ACC112 (cell line): ENCODE data around the gene TPRKB.
"Not testable (repeated sequence)": the region's sequence is repeated elsewhere in the genome, so short reads cannot be mapped to it uniquely, and the experiment has no call there.

Experiments used
- H2AFZ ChIP-seq: fragments of 200-600 bp; sonication (generic); one replicate; pipeline ENCODE4 v1.6.0; 2017; ENCODE audit warnings: antibody characterized with exemption, low read length; ENCODE audit not compliant: unreplicated experiment
- H3K27ac ChIP-seq: fragments of 200-600 bp; sonication (generic); 2 replicates; pipeline ENCODE4 v1.5.1; 2014; ENCODE audit warnings: low read depth, mild to moderate bottlenecking, antibody characterized with exemption, low read length, moderate library complexity
- H3K27me3 ChIP-seq: fragments of 200-600 bp; sonication (generic); 2 replicates; pipeline ENCODE4 v1.6.1; 2014; ENCODE audit warnings: mild to moderate bottlenecking, antibody characterized with exemption, low read length, moderate library complexity, mixed read lengths; ENCODE audit not compliant: insufficient read depth
- H3K36me3 ChIP-seq: fragments of 200-600 bp; sonication (generic); 2 replicates; pipeline ENCODE4 v1.6.1; 2016; ENCODE audit warnings: mild to moderate bottlenecking, antibody characterized with exemption, low read length, moderate library complexity, mixed read lengths; ENCODE audit not compliant: insufficient read depth
- H3K4me1 ChIP-seq: fragments of 200-600 bp; sonication (generic); one replicate; pipeline ENCODE4 v1.6.1; 2016; ENCODE audit warnings: low read length, mixed read lengths; ENCODE audit not compliant: insufficient read depth, unreplicated experiment, control insufficient read depth
- H3K4me3 ChIP-seq: fragments of 200-600 bp; sonication (generic); 2 replicates; pipeline ENCODE4 v1.5.1; 2014; ENCODE audit warnings: mild to moderate bottlenecking, low read depth, low read length
- H3K79me2 ChIP-seq: fragments of 200-600 bp; sonication (generic); one replicate; pipeline ENCODE4 v1.6.0; 2016; ENCODE audit warnings: low read length; ENCODE audit not compliant: control insufficient read depth, unreplicated experiment, insufficient read depth

Gene TPRKB

DNA sequence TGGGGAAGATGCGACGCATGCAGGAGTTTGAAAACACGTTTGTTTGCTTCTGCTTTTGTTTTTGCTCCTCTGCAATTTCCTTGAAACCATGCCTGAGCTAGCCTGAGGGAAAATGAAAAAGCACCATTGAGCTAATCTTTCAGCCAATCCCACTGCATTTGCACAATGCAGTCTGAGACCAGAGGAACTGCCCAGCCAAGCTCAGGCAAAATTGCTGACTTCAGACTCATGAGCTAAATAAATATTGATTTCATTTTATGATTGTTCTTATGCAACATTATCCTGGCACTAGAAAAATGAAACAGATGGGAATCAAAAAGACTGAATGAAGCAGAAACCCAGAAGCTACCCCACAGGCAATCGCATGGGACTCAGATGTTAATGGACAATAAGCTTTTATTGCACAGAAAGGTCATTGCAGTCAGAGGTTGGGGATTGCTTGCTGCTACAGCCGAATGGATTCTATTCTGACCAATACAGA is 37.0 kb downstream of the TPRKB start:
- no peaks in the 10 kb centered on the region for H3K4me1 ChIP-seq
- no peak overlapping the region for H3K27ac ChIP-seq
- no peaks in the 10 kb centered on the region for H3K79me2 ChIP-seq
- H3K27me3 ChIP-seq, result peaks cover 24% of the 10 kb centered on the region
- no peaks in the 10 kb centered on the region for H3K36me3 ChIP-seq
- no peak overlapping the region for H3K4me3 ChIP-seq
- no peak overlapping the region for H2AFZ ChIP-seq

DNA sequence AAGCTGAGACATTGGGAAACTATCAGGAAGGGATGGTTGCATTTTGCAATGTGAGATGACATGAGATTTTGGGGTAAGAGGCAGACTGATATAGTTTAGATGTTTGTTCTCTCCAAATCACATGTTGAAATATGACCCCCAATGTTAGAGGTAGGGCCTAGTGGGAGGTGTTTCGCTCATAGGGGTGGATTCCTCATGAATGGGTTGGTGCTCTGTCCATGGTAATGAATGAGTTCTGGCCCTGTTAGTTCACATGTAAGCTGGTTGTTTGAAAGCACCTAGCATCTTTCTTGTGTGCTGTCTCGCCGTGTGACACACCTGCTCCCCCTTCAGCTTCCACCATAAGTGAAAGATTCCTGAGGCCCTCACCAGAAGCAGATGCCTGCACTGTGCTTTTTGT is 37.7 kb downstream of the TPRKB start:
- Histone ChIP-seq H3K27me3 (peaks cover 17% of the 10 kb centered on the region), H3K79me2 (no peaks in the 10 kb centered on the region), H3K36me3 (no peaks in the 10 kb centered on the region), H3K4me1 (no peaks in the 10 kb centered on the region), H3K27ac (no peak overlapping the region), H3K4me3 (no peak overlapping the region), H2AFZ (no peak overlapping the region)

DNA sequence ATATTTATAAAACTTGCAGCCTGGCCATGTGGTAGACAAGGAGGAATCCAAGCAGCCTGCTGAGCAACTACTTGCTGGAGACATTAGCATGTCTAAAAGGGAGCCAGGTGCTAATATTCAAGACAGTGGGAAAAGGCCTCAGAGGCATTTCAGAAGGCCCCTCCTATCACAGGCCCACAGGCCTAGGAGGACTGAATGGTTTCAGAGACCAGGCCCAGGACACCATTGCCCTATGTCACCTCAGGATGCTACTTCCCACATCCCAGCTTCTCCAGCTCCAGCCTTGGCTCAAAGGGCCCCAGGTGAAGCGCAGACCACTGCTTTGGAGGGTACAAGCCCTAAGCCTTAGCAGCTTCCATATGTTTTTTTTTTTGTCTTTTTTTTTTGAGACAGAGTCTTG is 39.0 kb downstream of the TPRKB start:
- Histone ChIP-seq H3K27me3 (peaks cover 16% of the 10 kb centered on the region), H3K4me1 (no peaks in the 10 kb centered on the region), H2AFZ (no peak overlapping the region), H3K36me3 (no peaks in the 10 kb centered on the region), H3K4me3 (no peak overlapping the region), H3K27ac (no peak overlapping the region), H3K79me2 (no peaks in the 10 kb centered on the region)

DNA sequence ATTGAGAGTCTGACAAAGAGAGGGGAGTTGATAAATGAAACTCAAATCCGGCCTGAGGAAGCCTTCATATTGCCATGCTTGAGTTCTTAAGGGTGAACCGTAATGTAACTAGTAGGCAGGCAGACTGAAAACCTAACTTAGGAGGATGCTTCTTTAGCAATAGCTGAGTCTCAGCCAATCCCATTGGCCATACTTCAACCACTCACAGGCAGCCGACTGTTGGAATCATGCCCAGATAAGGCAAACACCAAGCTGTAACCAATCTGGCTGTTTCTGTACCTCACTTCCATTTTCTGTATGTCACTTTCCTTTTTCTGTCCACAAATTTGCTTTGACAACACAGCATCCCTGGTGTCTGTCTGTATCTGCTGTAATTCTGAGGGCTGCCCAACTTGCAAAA is 39.5 kb downstream of the TPRKB start:
- Histone ChIP-seq H3K79me2 (no peaks in the 10 kb centered on the region), H3K4me1 (no peaks in the 10 kb centered on the region), H3K27ac (no peak overlapping the region)

DNA sequence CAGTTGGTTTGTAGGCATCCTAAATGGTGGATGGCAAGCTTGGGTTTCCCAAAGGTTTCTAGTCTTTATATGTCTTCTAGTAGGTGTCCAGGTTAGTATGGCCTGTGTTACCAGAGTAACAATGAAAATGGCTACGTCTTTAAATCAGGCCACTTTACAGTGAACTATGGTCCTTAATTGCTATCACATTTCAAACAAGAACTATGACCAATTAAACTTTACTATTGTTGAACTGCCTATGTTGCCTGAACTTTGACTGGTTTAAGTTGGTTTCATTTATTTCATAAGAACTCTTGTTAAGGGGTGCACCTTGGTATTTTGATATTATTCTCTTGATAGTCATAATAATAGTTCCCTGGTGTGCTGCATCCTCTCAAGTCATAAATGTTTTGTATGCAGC is 40.2 kb downstream of the TPRKB start:
- not testable (repeated sequence) for H3K36me3 ChIP-seq

More for the DNA sequence above, 39.5 kb downstream of the TPRKB start:
- no peak overlapping the region for H2AFZ ChIP-seq
- no peak overlapping the region for H3K4me3 ChIP-seq
- H3K27me3 ChIP-seq, result peaks cover 16% of the 10 kb centered on the region
- no peaks in the 10 kb centered on the region for H3K36me3 ChIP-seq

DNA sequence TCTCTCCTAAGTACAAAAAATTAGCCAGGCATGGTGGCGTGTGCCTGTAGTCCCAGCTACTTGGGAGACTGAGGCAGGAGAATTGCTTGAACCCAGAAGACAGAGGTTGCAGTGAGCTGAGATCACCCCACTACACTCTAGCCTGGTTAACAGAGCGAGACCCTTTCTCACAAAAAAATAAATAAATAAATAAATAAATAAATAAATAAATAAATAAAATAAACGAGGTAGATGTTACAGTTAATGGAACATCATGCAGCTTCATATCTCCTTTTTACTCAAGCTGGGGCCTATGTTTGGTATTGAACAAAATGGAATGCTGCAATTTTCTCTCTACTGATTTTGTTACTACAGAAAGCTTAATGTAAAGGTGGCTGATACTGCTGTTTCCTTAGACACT is 40.6 kb downstream of the TPRKB start:
- not testable (repeated sequence) for H3K36me3 ChIP-seq, H3K4me1 ChIP-seq, H3K27ac ChIP-seq, H2AFZ ChIP-seq, H3K79me2 ChIP-seq, H3K4me3 ChIP-seq
- peaks cover 11% of the 10 kb centered on the region; the same call in 1 of the 2 replicates for H3K27me3 ChIP-seq

More for the DNA sequence above, 40.2 kb downstream of the TPRKB start:
- peaks cover 11% of the 10 kb centered on the region; the same call in 1 of the 2 replicates for H3K27me3 ChIP-seq
- H2AFZ ChIP-seq, H3K27ac ChIP-seq, H3K4me1 ChIP-seq, H3K4me3 ChIP-seq, H3K79me2 ChIP-seq: not testable (repeated sequence)

DNA sequence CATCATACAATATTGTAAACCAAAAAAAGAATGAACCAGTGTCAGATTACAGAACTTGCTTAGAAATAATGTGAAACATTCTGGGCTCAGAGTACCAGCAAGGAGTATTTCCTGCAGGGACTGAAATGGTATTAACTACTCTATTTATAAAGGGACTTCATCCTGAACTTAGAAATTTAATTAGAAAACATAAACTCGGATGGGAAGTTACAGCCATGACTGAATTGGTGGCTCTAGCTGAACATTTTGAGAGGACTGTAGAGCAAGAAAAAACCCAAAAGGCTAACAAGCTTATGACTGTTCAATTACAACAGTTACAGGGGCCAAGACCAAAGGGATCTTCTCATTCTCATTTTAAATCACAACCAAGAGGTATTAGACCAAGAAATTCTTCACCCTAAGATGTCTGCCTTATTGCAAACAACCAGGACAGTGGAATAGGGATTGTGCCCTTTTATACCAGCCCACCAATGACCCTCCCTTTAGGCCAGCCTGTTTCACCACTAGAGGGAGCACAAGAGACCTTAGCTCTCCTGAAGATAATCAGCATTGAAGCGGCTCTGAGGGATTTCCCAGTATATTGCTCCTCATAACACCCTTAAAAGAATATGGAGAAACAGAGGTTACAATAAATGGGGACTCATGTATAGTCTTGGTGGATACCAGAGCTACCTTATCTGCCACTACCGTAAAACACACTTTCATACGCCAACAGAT is 46.6 kb downstream of the TPRKB start:
- H2AFZ ChIP-seq, H3K4me1 ChIP-seq, H3K27ac ChIP-seq, H3K27me3 ChIP-seq, H3K4me3 ChIP-seq, H3K79me2 ChIP-seq, H3K36me3 ChIP-seq: not testable (repeated sequence)

DNA sequence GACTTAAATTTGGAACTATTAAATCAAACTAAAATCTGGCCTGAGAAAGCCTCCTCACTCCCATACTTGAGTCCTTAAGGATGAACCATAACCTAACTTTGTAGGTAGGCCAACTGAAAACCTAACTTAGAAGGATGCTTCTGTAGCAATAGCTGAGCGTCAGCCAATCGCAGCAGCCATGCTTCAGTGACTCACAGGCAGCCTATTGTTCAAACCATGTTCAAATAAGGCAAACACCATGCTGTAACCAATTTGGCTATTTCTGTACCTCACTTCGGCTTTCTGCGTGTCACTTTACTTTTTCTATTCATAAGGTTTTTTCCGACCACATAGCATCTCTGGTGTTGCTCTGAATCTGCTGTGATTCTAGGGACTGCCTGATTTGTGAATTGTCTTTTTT is 48.7 kb downstream of the TPRKB start:
- H3K36me3 ChIP-seq, H3K79me2 ChIP-seq, H3K27me3 ChIP-seq, H2AFZ ChIP-seq, H3K27ac ChIP-seq, H3K4me1 ChIP-seq, H3K4me3 ChIP-seq: not testable (repeated sequence)

DNA sequence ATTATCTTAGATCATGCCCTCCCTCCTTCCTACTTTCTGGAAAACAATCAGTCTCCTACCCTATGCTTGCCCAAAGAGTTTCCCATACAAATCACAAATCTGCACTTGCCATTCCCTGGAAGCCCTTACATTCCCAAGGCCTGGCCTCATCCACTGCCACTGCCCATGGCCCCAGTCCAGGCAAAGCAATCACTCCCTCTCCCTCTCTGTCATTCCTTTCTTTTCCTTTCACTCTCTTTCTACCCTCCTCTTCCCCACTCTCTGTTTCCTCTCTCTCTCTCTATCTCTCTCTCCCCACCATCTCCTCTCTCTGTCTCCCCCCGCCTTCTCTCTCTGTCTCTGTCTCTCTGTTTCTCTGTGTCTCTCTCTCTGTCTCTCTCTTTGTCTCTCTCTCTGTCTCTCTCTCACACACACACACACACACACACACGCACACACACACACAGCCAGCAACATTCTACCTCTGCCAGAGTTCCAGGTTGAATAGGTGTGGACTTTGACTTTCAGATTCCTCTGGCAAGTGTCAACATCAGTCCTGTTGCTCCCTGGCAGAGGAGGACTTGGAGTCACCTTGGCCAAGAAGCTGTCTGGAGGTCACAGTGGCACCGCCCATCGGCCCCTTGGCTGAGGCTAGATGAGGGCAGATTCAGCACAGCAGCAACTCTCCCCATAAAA is 51.2 kb downstream of the TPRKB start:
- no peak overlapping the region for H3K4me3 ChIP-seq
- H3K27me3 ChIP-seq, result no peaks in the 10 kb centered on the region
- H3K4me1 ChIP-seq, result no peaks in the 10 kb centered on the region
- no peaks in the 10 kb centered on the region for H3K79me2 ChIP-seq
- H2AFZ ChIP-seq, result no peak overlapping the region
- no peak overlapping the region for H3K27ac ChIP-seq
- no peaks in the 10 kb centered on the region for H3K36me3 ChIP-seq

DNA sequence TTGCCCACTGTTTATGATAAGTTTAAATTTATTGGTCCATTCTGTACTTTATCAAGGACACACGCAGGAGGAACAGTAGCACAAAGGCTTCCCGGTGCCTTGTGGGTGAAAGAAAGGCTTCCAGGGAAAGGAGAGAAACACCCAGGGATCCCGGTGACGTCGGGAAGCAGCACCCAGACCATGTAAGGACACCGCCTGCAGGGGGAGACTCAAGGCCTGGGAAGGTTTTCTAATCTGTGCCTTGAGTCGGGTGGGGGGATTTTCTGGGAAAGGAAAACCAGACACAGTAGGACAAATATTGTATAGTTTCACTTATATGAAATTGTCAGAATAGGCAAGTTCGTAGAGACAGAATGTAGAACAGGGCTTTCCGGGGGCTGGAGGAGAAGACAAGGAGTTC is 52.2 kb downstream of the TPRKB start:
- H3K79me2 ChIP-seq, H3K27me3 ChIP-seq, H3K27ac ChIP-seq, H3K4me1 ChIP-seq, H2AFZ ChIP-seq, H3K4me3 ChIP-seq, H3K36me3 ChIP-seq: not testable (repeated sequence)

DNA sequence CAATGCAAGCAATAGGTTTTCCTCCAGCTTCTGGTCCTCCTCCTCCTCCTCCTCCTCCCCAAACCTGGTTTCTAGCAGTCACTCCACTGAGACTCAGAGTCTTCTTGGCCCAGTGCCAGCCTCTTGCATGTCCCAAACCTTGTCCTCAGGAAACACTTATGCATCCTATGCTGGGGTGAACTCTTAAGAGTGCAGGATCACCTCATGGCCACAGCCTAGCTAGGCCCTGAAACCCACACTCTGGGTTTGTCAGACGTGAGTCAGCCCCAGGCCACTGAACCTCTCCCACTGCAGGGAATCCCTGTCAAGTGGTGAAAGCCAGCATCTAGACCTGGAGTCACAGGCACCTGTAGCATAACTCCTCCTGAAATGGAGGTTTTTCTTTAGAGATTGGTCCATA is 52.8 kb downstream of the TPRKB start:
- not testable (repeated sequence) for H3K27ac ChIP-seq

More for the DNA sequence above, 52.8 kb downstream of the TPRKB start:
- H3K79me2 ChIP-seq, H3K36me3 ChIP-seq, H2AFZ ChIP-seq, H3K4me1 ChIP-seq, H3K27me3 ChIP-seq, H3K4me3 ChIP-seq: not testable (repeated sequence)
